ENCODE data around the gene DCP1B. TPM values are rescaled to one million over a fixed set of nuclear protein-coding genes. Genes with fewer than 3 reads are reported as not detected.

The DCP1B gene
- total and polyA plus RNA-seq, 4 donors = 3.5 to 5.5 (median 4.6) TPM

DNA sequence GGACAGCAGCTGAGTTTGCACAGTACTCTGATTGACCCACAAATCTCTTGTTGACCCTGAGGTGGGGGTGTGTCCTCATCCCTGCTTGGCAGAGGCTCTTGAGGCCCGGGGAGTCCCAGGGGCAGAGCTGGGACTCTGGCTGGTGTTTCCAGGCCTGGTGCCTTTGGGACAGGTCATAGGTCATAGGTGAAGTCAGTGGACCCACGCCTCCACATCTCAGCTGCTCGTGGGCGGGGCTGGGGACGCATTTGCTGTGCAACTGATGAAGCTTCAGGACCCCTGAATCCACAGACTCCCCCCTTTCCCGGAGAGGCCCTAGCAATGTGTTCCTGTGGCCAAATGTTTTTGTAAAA, 85.4 kb downstream of the DCP1B start:
- peaks cover 0 to 3% (median 1%) of the 10 kb centered on the region in 4 donors for H3K4me1 ChIP-seq (ENCODE audit: control insufficient read depth in 4 of 4, insufficient read depth in 4 of 4, low read length in 3 of 4)
- WGBS = 73% methylated on average over 6 of the region's 6 CpGs

DNA sequence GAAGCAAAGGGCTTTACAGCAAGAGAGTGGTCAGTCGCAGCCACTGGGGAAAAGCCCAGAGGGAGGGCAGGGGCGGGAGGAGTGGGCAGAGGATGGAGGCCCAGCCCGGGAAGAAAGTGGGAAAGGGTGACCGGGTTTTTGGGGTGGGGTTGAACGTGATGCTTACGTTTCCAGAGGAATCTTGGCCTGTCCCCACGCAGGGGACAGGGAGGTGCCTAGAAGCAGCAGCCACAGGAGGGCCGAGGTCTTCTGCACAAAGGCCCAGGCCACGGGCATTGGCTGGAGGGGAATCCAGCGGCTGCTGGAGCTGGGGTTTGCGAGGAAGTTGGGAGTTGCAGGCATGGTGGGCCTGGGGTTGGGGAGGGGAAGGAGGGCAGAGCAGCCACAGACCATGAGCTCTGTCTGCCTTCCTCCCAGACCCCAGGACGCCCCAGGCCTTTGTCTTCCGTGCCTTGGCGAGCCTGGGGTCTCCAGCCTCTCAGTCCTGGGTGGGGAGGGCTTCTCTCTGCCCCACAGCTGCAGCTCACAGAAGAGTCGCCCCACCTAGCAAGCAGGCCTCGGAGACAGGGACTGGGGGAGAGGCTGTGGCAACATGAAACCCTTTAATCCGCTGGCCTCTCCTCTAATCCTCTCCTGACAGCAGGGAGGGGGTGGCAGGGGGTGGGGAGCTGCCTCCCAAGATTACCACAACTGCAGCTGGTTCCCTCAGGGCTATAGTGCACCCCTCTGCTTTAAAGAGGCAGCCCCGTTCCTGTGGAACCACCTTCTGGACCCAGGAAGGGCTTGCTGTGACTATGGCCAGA, 86.0 kb downstream of the DCP1B start, which contains the start of gene CACNA2D4:
CACNA2D4 (minus strand) TSS at position 572 of the 803 bp plus-strand sequence; CDS start at position 393, 179 bp downstream.
- Histone ChIP-seq H3K27me3 (ENCODE audit: control insufficient read depth in 4 of 4, insufficient read depth in 4 of 4, low read length in 3 of 4) (no peaks in the 10 kb centered on the region), H3K4me1 (ENCODE audit: control insufficient read depth in 4 of 4, insufficient read depth in 4 of 4, low read length in 3 of 4) (peaks cover 0 to 3% (median 1%) of the 10 kb centered on the region in 4 donors), H3K27ac (ENCODE audit: low read depth in 1 of 2, low read length in 2 of 2) (peak within 1 kb of the TSS; percentile 37 to 51), H3K36me3 (ENCODE audit: control insufficient read depth in 4 of 4, insufficient read depth in 3 of 4, low read depth in 1 of 4, low read length in 3 of 4) (no peaks in the 10 kb centered on the region), H3K9me3 (ENCODE audit: control insufficient read depth in 4 of 4, low read length in 3 of 4) (no peaks in the 10 kb centered on the region), H3K4me3 (ENCODE audit: low read depth in 1 of 3, low read length in 3 of 3) (peak within 1 kb of the TSS in 2 of 3 donors; percentile 2 to 4), H3K9ac (ENCODE audit: low read depth in 1 of 2, low read length in 2 of 2) (no peak within 1 kb of the TSS)
- DNase-seq (ENCODE audit: low spot score) = peak; percentile 51
- TF ChIP-seq HNF4A (conservative IDR thresholded peaks at IDR 0.05) = no peak
- 79% methylated on average over 18 of the region's 18 CpGs for WGBS

More for the DNA sequence above, 85.4 kb downstream of the DCP1B start:
- Histone ChIP-seq H3K36me3 (ENCODE audit: control insufficient read depth in 4 of 4, insufficient read depth in 3 of 4, low read depth in 1 of 4, low read length in 3 of 4) (no peaks in the 10 kb centered on the region), H3K9ac (ENCODE audit: low read depth in 1 of 2, low read length in 2 of 2) (no peak overlapping the region), H3K9me3 (ENCODE audit: control insufficient read depth in 4 of 4, low read length in 3 of 4) (no peaks in the 10 kb centered on the region), H3K27me3 (ENCODE audit: control insufficient read depth in 4 of 4, insufficient read depth in 4 of 4, low read length in 3 of 4) (no peaks in the 10 kb centered on the region), H3K27ac (ENCODE audit: low read depth in 1 of 2, low read length in 2 of 2) (no peak overlapping the region), H3K4me3 (ENCODE audit: low read depth in 1 of 3, low read length in 3 of 3) (no peak overlapping the region)
- DNase-seq (ENCODE audit: low spot score) = no peak
- no peak for TF ChIP-seq EGR1 (IDR thresholded peaks at IDR 0.05; ENCODE audit: low read depth in 2 of 2)
- TF ChIP-seq, protein P1, sequence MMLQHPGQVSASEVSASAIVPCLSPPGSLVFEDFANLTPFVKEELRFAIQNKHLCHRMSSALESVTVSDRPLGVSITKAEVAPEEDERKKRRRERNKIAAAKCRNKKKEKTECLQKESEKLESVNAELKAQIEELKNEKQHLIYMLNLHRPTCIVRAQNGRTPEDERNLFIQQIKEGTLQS (IDR thresholded peaks at IDR 0.05) = no peak
- no peak for TF ChIP-seq SP1 (IDR thresholded peaks at IDR 0.05)
- TF ChIP-seq JUND (IDR thresholded peaks at IDR 0.05) = no peak
- TF ChIP-seq, protein P2, sequence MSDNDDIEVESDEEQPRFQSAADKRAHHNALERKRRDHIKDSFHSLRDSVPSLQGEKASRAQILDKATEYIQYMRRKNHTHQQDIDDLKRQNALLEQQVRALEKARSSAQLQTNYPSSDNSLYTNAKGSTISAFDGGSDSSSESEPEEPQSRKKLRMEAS (IDR thresholded peaks at IDR 0.05) = no peak
- TF ChIP-seq RXRA (IDR thresholded peaks at IDR 0.05) = no peak

DNA sequence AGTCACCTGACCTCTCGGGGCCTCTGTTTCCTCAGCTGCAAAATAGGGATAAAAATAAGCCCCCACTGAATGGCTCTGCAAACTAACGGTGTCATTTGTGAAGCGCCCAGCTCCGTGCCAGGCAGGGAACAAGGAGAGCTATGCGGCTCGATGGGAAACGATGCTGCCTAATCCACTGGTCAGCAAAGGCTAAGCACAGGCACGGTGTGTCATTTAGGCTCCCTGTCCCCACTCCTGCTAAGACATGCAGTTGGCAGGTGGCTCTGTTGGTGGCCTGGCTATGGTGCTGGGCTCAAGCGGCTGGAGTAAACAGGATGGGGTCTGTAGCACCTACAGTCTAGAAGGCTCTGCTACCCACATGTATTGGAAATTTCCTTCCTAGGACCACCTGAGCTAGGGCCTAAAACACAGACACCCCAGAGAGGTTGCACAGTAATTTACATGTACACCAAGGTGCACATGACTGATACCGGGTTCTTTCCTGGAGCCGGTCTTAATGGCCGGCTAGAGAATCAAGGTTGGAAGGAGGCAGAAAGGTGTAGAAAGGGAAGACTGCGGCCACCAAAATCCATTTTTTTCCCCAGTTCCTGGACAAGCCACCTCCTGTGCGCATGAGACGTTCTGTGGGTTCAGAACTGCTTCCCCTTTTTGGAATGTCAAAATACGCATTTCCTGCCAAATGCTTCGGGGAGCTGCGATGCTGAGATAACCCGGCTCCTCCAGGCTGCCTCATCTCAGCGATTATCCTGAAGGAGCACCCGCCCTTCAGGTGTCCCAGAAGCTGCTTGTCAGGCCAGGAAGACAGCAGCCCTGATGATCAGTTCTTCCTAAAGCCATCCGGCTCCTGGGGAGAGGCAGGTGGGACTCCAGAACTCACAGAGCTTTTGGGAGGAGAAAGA, 86.8 kb downstream of the DCP1B start:
- Histone ChIP-seq H3K4me1 (ENCODE audit: control insufficient read depth in 4 of 4, insufficient read depth in 4 of 4, low read length in 3 of 4) (peaks cover 0 to 3% (median 1%) of the 10 kb centered on the region in 4 donors), H3K9ac (ENCODE audit: low read depth in 1 of 2, low read length in 2 of 2) (no peak overlapping the region), H3K27ac (ENCODE audit: low read depth in 1 of 2, low read length in 2 of 2) (peak overlapping the region; percentile 37 to 51), H3K4me3 (ENCODE audit: low read depth in 1 of 3, low read length in 3 of 3) (peak overlapping the region in 1 of 3 donors; percentile 4), H3K9me3 (ENCODE audit: control insufficient read depth in 4 of 4, low read length in 3 of 4) (no peaks in the 10 kb centered on the region), H3K27me3 (ENCODE audit: control insufficient read depth in 4 of 4, insufficient read depth in 4 of 4, low read length in 3 of 4) (no peaks in the 10 kb centered on the region), H3K36me3 (ENCODE audit: control insufficient read depth in 4 of 4, insufficient read depth in 3 of 4, low read depth in 1 of 4, low read length in 3 of 4) (no peaks in the 10 kb centered on the region)
- TF ChIP-seq, protein P2 (IDR thresholded peaks at IDR 0.05) = no peak
- TF ChIP-seq FOXA1 (IDR thresholded peaks at IDR 0.05) = no peak
- TF ChIP-seq, protein P3, sequence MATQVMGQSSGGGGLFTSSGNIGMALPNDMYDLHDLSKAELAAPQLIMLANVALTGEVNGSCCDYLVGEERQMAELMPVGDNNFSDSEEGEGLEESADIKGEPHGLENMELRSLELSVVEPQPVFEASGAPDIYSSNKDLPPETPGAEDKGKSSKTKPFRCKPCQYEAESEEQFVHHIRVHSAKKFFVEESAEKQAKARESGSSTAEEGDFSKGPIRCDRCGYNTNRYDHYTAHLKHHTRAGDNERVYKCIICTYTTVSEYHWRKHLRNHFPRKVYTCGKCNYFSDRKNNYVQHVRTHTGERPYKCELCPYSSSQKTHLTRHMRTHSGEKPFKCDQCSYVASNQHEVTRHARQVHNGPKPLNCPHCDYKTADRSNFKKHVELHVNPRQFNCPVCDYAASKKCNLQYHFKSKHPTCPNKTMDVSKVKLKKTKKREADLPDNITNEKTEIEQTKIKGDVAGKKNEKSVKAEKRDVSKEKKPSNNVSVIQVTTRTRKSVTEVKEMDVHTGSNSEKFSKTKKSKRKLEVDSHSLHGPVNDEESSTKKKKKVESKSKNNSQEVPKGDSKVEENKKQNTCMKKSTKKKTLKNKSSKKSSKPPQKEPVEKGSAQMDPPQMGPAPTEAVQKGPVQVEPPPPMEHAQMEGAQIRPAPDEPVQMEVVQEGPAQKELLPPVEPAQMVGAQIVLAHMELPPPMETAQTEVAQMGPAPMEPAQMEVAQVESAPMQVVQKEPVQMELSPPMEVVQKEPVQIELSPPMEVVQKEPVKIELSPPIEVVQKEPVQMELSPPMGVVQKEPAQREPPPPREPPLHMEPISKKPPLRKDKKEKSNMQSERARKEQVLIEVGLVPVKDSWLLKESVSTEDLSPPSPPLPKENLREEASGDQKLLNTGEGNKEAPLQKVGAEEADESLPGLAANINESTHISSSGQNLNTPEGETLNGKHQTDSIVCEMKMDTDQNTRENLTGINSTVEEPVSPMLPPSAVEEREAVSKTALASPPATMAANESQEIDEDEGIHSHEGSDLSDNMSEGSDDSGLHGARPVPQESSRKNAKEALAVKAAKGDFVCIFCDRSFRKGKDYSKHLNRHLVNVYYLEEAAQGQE (IDR thresholded peaks at IDR 0.05) = no peak
- no peak for TF ChIP-seq NR2F2 (IDR thresholded peaks at IDR 0.05)
- TF ChIP-seq, protein P4, sequence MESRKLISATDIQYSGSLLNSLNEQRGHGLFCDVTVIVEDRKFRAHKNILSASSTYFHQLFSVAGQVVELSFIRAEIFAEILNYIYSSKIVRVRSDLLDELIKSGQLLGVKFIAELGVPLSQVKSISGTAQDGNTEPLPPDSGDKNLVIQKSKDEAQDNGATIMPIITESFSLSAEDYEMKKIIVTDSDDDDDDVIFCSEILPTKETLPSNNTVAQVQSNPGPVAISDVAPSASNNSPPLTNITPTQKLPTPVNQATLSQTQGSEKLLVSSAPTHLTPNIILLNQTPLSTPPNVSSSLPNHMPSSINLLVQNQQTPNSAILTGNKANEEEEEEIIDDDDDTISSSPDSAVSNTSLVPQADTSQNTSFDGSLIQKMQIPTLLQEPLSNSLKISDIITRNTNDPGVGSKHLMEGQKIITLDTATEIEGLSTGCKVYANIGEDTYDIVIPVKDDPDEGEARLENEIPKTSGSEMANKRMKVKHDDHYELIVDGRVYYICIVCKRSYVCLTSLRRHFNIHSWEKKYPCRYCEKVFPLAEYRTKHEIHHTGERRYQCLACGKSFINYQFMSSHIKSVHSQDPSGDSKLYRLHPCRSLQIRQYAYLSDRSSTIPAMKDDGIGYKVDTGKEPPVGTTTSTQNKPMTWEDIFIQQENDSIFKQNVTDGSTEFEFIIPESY (IDR thresholded peaks at IDR 0.05) = no peak
- TF ChIP-seq, protein P5, sequence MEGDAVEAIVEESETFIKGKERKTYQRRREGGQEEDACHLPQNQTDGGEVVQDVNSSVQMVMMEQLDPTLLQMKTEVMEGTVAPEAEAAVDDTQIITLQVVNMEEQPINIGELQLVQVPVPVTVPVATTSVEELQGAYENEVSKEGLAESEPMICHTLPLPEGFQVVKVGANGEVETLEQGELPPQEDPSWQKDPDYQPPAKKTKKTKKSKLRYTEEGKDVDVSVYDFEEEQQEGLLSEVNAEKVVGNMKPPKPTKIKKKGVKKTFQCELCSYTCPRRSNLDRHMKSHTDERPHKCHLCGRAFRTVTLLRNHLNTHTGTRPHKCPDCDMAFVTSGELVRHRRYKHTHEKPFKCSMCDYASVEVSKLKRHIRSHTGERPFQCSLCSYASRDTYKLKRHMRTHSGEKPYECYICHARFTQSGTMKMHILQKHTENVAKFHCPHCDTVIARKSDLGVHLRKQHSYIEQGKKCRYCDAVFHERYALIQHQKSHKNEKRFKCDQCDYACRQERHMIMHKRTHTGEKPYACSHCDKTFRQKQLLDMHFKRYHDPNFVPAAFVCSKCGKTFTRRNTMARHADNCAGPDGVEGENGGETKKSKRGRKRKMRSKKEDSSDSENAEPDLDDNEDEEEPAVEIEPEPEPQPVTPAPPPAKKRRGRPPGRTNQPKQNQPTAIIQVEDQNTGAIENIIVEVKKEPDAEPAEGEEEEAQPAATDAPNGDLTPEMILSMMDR (IDR thresholded peaks at IDR 0.05; ENCODE audit: low read depth, low read length, missing input control) = no peak
- TF ChIP-seq RAD21 (IDR thresholded peaks at IDR 0.05) = no peak
- TF ChIP-seq SP1 (IDR thresholded peaks at IDR 0.05) = no peak
- no peak for TF ChIP-seq HNF4G (IDR thresholded peaks at IDR 0.05)
- no peak for TF ChIP-seq TAF1 (conservative IDR thresholded peaks at IDR 0.05)
- TF ChIP-seq FOXA2 (IDR thresholded peaks at IDR 0.05) = no peak
- no peak for TF ChIP-seq JUND (IDR thresholded peaks at IDR 0.05)
- TF ChIP-seq HNF4A (conservative IDR thresholded peaks at IDR 0.05) = no peak
- TF ChIP-seq YY1 (IDR thresholded peaks at IDR 0.05) = no peak
- 74% methylated on average over 22 of the region's 22 CpGs for WGBS
- DNase-seq (ENCODE audit: low spot score) = peak; percentile 66
